AG04450 (cell line): ENCODE measurements around the gene NAGLU. TPM values are rescaled to one million over a fixed set of nuclear protein-coding genes. Genes with fewer than 3 reads are reported as not detected.

Experiments used
- CTCF ChIA-PET: fragments of 300-600, 350-600 bp; formaldehyde crosslinking; extraction: SDS; loops from one replicate; lab custom pipeline; 2022; ENCODE audit warnings: antibody characterized with exemption, inconsistent platforms; lab: Charles Lee
- POLR2A ChIA-PET: fragments of 350-600 bp; formaldehyde crosslinking; extraction: SDS; loops from one replicate; lab custom pipeline; 2021; ENCODE audit warnings: antibody characterized with exemption, inconsistent platforms; lab: Yijun Ruan, JAX
- DNase-seq: peaks from one replicate; pipeline ENCODE4 v3.0.0-alpha.2; 2011; ENCODE audit warnings: low read depth, low spot score
- H3K27ac ChIP-seq: one replicate; pipeline ENCODE4 v1.5.1; 2012; ENCODE audit warnings: low read depth, low read length, control low read depth
- H3K27me3 ChIP-seq: one replicate; pipeline ENCODE4 v1.6.0; 2012; ENCODE audit warnings: low read length; ENCODE audit not compliant: control insufficient read depth, insufficient read depth
- H3K4me3 ChIP-seq: 2 replicates; pipeline ENCODE4 v1.5.1; 2011; ENCODE audit warnings: mild to moderate bottlenecking, low read depth, low read length, control low read depth
- H3K9me3 ChIP-seq: 2 replicates; pipeline ENCODE4 v1.5.1; 2012; ENCODE audit warnings: low read length; ENCODE audit not compliant: control insufficient read depth, insufficient read depth
- polyA plus RNA-seq: library from polyadenylated mRNA; depleted of rRNA; stranded (reverse); fragments of >200 nt; gene quantifications from 2 replicates; pipeline ENCODE4 v1.2.3, GENCODE V29; 2011
- TF ChIP-seq, protein P1 (sequence below): IDR thresholded peaks from 2 replicates; pipeline ENCODE4 v1.5.1; 2011; ENCODE audit warnings: low read depth, low read length, control low read depth, inconsistent platforms

Gene NAGLU
- polyA plus RNA-seq, 1 experiment: 11.9 TPM

DNA sequence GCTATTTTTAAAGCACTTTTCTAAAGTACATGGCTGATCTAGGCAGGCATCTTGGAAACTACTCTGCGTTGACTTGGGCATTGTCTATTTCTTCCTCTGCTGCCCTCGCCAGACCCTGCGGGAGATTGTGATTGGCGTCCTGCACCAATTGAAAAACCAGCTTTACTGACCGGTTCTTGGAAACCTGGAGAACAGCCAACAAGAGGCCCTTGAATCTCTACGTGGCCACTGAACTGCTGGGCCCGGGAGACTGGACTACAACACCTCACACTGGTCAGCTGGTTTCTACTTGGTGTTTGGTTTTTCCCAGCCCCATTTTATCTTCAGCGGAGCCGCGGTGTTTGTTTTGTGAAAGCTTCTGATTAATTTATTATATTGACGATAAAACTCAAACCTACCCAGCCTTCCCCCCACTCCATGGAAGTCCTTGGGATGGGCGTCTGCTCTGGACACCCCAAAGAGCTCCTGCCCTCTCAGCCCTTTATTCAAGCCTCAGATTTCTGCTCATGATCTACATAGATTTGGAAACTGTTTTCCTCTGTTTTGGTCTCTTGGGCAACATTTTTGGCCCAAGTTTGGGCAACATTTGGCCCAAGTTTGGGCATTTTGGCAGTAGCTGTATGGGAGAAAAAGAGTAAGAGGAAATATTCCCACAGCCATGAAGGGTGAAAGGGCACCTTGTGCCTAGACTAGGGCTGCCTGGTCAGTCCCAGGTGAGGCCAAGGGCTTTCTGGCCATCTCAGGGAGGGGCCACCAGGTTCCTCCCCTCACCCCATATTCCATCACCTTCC, 35.6 kb downstream of the NAGLU start:
- Histone ChIP-seq H3K27ac (no peak overlapping the region), H3K9me3 (peaks cover 5% of the 10 kb centered on the region; the same call in 1 of the 2 replicates), H3K4me3 (no peak overlapping the region), H3K27me3 (no peaks in the 10 kb centered on the region)
- CTCF ChIA-PET: no interaction called here
- TF ChIP-seq, protein P1, sequence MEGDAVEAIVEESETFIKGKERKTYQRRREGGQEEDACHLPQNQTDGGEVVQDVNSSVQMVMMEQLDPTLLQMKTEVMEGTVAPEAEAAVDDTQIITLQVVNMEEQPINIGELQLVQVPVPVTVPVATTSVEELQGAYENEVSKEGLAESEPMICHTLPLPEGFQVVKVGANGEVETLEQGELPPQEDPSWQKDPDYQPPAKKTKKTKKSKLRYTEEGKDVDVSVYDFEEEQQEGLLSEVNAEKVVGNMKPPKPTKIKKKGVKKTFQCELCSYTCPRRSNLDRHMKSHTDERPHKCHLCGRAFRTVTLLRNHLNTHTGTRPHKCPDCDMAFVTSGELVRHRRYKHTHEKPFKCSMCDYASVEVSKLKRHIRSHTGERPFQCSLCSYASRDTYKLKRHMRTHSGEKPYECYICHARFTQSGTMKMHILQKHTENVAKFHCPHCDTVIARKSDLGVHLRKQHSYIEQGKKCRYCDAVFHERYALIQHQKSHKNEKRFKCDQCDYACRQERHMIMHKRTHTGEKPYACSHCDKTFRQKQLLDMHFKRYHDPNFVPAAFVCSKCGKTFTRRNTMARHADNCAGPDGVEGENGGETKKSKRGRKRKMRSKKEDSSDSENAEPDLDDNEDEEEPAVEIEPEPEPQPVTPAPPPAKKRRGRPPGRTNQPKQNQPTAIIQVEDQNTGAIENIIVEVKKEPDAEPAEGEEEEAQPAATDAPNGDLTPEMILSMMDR: no peak
- DNase-seq: no peak
- POLR2A ChIA-PET: interaction anchor here (0.6 kb wide), 1 partner anchor 25 kb away, joined by 5 read pairs; no protein-coding TSS in a partner anchor

DNA sequence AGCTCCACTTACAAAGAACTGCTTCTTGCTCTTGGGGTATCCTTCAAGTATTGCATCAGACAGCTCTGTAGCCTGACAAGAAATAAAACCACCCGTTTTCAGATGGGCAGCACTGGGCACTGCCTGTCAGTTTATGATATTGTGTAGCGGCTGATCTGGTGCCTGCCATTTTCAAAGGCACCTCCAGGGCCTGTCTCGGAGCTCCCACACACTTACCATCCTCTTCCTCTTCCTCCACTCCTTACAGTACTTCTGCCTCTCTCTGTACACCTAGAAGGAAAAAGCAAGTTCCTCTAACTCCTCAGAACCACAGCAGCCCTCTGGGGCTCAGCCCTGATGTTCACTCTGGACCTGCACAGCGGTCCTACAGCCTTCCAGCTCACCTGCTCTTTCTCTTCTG, 37.1 kb downstream of the NAGLU start:
- Histone ChIP-seq H3K9me3 (no peaks in the 10 kb centered on the region), H3K27me3 (no peaks in the 10 kb centered on the region), H3K27ac (no peak overlapping the region), H3K4me3 (no peak overlapping the region)
- CTCF ChIA-PET: no interaction called here
- TF ChIP-seq, protein P1: no peak
- DNase-seq: no peak
- POLR2A ChIA-PET: no interaction called here

DNA sequence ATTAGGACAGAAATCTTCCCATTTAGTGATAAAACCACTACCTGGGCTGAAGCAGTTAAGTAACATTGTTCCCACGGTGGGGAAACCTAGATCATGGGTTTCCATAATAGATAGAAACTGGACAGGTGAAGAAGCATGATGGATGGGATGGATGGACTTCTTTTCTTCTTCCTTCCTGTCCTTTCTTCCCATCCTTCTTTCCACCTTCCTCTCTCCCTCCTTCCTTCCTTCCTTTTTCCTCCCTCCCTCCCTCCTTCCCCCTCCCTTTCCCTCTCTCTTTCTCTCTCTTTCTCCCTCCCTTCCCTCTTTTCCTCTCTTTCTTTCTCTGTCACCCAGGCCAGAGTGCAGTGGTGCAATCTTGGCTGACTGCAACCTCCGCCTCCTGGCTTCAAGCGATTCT, 38.4 kb downstream of the NAGLU start:
- no peak for DNase-seq
- Histone ChIP-seq H3K27me3 (no peaks in the 10 kb centered on the region), H3K27ac (no peak overlapping the region), H3K9me3 (no peaks in the 10 kb centered on the region), H3K4me3 (no peak overlapping the region)
- TF ChIP-seq, protein P1: no peak
- POLR2A ChIA-PET: no interaction called here
- CTCF ChIA-PET: no interaction called here

DNA sequence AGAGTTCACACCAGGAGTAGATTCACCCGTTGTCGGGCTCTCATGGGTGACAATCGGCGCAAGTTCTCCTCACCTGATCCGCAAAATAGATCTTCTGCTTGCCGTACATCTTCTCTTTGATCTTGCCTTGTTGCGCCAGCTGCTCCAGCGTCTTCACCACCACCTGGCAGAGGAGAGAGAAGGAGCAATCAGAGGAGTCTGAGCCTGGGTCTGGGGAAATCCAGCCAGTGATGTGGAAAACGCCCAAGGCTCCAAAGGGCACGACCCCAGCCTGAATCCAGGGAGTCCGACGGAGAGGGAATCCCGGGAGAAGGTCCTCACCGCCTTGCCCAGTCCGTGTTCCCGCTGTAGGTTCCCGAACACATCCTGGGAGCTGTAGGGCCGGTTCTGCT, 41.1 kb downstream of the NAGLU start:
- ChIA-PET POLR2A (interaction anchor here (0.6 to 2.4 kb wide), 6 partner anchors 10 to 737 kb away, joined by 3 to 7 read pairs (median 5); partner anchors contain the start of gene PLEKHH3), CTCF (interaction anchor here (0.5 to 2.7 kb wide), 6 partner anchors 10 to 390 kb away, joined by 3 to 30 read pairs (median 17); partner anchors contain the start of gene PLEKHH3)
- H3K27ac ChIP-seq: peak overlapping the region; percentile 73
- TF ChIP-seq, protein P1: no peak
- H3K27me3 ChIP-seq: no peaks in the 10 kb centered on the region
- H3K9me3 ChIP-seq: no peaks in the 10 kb centered on the region
- DNase-seq: no peak
- peak overlapping the region; percentile 90 for H3K4me3 ChIP-seq
